AG20443 (cell line): ENCODE results near the gene SAMD5.
A peak's percentile ranks its signal among the peaks of the same experiment; 100 is the strongest.

Experiments used
- DNase-seq: peaks from one replicate; pipeline ENCODE4 v3.0.0; 2012; ENCODE audit warnings: low spot score, mixed read lengths

SAMD5 gene

DNA sequence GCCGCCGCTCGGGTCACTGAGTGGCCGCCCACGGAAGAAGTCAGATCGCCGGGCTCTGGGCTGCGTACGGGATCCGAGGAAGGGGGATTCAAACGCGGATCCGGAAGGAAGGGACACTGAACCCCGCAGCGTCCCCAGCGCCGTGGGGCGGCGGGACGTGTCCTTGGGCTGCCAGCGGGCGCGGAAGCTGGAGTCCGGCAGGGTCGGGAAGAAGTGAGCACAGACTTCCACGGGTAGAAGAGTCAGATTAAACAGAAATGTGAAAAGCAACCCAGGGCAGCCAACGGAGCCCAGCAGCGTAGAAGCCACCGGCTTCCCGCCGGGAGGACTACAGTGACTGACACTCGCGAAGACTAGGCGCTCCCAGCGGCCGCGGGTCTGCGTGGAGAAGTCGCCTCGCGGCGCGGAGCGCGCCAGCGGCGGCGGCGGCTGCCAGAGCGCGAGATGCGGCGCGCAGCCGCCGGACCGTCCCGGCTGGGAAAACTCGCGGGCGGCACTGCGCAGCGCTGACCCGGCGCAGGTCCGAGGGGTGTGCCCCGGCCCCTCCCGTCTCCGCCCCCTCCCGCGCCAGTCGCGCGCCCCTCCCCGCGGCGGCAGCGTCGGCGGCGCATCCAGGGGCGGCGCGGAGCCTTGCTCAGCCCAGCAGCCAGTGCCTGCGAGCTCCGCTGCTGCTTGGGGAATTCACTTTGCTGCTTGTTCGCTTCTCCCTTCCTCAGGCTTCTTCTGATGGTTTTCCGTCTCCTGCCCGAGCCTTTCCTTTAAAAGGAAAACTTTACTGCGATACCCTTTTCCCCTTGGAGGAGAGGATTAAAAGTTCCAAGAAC, at the start of gene SAMD5:
SAMD5 (plus strand) TSS at position 649 of the 824 bp plus-strand sequence. CDS start 239 bp downstream, outside the sequence.
- DNase-seq = peak; percentile 85

DNA sequence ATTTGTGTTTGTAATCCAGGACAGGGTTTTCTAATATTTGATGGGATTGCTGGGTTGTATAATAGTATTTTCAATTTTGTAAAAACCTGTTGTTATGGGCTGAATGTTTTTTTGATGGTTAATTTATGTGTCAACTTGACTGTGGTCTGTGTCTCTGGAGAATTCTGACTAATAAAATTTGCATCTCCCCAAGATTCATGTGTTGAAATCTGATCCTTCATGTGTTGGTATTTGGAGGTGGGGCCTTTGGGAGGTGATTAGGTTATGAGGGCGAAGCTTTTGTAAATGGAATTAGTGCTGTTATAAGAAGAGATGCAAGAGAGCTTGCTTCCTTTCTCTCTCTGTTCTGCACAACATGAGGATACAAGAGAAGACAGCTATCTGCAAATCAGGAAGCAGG, 48.7 kb upstream of the SAMD5 start:
- DNase-seq = no peak

DNA sequence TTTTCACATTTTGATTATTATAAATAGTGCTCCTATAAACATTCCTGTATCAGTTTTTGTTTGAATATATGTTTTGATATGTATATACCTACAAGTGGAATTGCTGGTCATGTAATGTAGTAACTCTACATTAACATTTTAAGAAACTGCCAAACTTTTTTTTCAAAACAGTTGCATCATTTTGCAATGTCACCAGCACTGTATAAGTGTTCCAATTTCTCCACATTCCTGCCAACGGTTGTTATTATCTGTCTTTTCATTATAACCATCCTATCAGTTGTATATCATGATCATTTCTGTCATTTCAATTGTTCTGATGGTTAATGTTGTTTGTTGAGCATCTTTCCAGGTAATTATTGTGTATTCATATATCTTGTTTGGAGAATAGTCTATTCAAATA, 44.8 kb upstream of the SAMD5 start:
- no peak for DNase-seq

DNA sequence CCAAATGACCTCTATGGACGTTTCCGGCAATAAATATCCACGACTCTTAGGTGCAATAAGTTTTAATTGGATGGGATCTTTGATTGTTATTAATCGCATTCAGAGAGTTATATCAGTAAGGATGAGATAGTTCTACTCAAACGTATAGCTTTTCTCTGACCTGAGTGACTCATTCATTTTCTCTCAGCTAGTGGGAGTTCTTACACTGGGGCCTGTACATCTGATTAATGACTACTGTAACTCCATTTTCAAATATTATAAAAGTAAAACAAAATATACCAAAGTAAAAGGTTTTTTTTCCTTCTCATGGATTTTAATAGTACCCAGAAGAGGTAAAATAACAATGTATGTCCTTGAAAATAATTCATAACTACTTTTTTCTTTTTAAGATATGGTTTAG, 41.1 kb upstream of the SAMD5 start:
- DNase-seq = no peak

DNA sequence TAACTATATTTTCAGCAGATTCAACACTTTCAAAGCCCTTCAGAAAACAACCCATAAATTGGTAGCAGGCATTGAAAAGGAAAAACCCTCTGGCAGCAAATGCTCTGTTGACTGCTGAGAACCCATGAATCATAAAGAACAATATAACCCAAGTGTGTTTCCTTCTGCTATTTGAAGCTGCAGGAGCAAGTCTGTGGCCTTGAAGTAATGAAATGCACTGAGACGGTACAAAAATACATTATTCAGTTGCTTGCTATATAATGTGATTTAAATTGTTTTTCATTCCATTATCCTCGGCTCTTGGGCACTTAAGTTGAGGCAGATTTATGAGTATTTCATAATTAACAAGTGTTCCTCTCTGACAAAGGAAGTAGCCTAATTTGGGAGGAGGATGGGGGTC, 40.6 kb upstream of the SAMD5 start:
- DNase-seq = no peak

DNA sequence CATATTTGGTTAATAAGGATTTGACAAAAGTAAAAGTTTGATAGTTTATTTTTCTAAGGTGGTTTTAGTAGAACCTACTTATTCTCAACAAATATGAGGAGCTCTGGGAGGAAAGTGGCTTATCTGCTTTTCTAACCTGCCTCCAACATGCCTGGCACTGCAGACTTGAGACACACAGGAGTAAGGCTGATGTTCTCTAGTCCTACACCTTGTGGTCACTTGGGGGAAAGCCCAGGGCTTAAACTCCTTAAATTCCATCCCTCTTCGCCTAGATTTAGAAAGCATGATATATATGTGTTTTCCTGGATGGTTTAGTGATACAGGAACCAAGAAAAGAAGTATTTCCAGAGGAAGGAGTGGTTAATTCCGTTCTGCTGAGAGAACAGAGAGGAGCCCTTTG, 39.9 kb upstream of the SAMD5 start:
- DNase-seq = no peak

DNA sequence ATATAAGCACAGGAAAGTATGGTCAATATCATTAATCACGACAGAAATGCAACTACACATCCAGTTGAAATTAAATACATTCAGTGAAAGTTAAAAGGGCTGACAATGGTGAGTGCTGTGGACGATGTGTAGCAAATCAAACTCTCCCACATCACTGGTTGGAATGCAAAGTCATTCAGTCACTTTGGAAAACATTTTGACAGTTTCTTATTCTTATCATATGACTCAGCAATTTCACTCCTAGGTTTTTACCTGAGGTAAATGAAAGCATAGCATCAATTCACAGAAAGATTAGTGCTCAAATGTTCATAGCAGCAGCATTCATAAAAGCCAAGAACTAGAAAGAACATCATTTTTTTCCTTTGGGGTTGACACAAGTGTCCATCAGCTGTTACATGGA, 28.6 kb upstream of the SAMD5 start:
- no peak for DNase-seq

DNA sequence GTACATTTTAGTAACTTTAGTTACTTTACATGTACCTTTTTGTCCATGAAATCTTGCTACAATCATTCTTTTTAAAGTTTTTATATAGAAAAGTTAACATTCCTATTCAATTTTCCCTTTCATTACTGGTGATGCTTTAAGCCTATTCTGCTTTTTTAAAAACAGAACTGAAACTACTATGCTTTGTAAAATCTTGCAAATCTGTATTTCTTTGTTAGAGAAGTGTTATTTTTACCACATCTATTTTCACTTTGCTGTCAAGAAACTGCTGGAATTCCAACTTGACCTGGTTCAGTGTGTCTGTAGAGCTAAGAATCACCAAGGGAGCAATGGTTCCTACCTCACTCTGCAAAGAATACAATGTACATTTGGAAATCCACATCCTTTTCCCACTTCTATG, 21.8 kb upstream of the SAMD5 start:
- DNase-seq = no peak

DNA sequence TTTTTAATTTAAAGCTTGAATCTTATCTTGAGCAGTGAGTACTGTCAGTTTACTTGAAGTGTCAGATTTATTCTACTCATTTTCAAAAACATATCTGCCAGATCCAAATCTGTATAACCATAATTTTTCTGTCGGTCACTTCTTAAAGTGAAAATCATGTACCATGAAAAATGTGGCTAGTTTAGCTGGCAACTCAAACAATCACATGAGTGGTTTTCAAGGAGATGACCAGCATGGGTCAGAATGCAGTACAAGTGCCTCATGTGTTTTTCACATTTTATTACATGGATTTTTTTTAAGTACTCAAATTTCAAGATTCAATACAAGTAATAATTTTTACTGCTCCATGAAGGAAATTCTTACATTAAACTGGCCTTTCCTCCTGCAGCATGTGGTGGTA, 11.0 kb upstream of the SAMD5 start:
- DNase-seq = no peak

DNA sequence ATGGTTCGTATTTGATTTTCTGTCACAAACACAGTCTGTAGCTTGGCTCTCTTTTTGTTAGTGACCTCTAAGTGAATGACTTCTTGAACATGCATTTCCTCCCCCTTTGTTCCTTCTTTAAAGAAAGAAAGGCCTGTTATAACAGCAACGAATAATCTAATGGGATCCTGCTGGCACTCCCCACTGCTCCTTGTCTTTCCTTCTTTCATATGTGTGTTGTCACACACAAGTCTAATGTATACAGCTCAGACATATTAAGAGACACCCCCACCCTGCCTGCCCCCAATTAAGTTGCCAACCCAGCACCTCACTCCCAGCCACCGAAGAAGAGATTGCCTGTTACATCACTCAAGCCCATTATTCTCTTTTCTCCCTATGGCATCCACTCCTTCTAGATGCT, 4.9 kb upstream of the SAMD5 start:
- DNase-seq = no peak

DNA sequence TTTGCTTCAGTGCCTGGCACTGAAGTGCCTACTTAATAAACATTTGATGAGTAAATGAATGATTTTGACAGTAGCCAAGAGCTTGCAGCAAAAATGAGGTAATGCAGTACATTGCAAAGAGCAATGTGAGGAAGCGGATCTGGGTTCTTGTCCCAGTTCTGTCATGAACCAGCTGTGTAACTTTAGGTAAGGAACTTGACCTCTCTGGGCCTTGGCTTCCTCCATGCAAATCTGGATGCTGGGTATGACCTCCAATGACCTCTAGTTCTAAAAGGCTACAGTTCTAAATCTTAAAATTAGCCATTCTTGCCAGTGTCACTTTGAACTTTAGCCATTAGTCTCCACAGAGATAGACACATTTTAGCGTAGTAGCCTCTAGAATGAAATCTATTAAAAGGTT, 3.6 kb upstream of the SAMD5 start:
- no peak for DNase-seq

DNA sequence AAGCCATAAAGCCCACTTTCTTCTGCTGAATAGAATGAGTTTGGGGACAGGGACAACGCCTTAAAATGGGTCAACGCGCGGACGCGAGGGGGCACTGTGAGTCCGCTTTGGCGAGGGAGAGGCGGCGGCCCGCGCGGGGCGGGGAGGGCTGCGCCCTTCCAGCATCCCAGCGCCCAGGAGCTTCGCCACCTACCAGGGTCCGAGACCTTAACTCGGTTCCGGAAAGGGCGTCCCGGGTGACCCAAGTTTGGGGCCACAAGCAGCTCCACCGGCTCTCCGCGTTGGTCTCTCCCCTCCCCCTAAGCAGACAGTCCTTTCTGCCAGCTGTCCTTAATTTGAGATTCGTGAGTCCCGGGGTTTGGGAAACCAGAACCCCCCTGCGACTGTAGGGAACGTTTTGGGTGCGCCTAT, 1.8 kb upstream of the SAMD5 start:
- DNase-seq = peak; percentile 86

DNA sequence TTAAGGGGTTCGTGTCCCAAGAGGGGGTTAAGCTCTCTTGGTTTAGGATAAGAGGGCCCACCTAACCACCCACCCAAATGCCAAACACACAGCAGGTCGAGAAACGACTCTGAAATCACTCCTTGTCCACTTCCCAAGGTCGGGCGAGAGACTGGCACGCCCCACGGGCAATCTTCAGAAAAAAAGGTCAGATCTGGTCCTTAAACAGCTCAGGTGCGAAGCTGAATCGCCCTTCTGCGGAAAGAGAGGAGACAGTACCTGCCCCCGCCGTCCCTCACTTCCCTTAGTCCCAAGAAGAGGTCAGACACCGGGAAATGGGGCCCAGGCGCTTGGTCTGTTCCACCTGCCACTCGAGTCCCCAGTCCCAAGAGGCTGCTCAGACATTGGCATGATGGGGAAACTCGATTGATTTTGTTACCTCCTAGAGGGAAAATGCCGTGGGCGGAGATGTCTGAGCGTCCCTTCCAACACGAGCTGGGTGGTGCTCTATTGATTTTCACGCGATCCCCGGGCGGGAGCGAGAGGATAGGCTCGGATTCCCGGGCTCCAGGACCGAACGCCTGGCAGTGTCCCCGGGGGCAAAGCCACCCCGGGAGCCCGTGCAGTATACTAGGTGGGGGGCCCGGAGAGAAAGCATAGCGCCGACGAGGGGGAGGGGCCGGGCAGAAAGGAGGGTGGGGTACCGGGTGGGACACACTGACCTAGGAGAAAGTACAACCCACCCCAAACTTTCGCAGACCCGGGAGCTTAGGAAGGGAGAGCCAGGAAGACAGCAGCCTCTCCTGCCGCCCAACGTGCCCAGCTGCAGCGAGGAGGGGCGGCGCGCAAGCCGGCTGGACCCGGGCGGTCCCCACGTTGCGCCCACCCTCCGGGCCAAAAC, 1.1 kb upstream of the SAMD5 start:
- DNase-seq = peak; percentile 32

DNA sequence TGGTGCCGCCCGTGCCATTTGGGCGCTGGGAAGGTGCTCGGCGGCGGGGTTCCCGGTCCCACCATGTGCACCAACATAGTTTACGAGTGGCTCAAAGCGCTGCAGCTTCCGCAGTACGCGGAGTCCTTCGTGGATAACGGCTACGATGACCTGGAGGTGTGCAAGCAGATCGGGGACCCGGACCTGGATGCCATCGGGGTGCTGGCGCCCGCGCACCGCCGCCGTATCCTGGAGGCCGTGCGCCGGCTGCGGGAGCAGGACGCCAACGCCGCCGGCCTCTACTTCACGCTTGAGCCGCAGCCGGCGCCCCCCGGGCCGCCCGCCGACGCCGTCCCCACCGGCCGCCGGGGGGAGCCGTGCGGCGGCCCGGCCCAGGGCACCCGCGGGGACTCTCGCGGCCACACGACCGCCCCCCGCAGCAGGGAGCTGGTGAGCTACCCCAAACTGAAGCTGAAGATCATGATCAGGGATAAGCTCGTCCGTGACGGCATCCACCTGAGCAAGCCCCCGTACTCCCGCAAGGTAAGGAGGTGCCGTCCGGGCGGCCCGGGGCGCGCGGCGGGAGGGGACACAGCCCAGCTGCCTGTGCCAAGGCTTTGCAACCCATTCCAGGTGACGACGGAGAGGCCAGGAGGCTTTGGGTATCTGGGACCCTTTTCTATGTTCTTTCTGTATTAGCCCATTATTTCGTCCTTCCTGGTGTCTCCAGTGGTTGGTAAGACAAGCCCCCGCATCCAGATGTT, 547 bp downstream of the SAMD5 start:
- DNase-seq = peak; percentile 28

DNA sequence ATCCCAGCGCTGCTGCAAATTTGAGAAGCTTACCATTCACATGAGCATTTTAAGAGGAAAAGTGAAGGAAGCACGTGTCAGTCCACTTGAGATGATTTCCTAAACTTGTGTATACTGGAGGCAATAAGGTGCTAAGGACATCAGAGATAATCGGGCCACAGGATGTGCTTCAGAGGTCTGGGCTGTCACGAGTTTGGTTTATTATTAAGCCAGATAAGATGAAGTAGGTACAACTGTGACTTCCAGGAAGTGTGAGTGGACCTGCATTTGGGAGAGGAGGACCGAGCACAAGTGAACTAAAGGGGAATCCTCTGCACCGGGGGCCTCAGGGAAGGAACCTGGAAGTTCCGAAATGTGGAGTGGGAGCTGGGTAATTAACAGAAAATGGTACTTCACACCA, 1.4 kb downstream of the SAMD5 start:
- no peak for DNase-seq

DNA sequence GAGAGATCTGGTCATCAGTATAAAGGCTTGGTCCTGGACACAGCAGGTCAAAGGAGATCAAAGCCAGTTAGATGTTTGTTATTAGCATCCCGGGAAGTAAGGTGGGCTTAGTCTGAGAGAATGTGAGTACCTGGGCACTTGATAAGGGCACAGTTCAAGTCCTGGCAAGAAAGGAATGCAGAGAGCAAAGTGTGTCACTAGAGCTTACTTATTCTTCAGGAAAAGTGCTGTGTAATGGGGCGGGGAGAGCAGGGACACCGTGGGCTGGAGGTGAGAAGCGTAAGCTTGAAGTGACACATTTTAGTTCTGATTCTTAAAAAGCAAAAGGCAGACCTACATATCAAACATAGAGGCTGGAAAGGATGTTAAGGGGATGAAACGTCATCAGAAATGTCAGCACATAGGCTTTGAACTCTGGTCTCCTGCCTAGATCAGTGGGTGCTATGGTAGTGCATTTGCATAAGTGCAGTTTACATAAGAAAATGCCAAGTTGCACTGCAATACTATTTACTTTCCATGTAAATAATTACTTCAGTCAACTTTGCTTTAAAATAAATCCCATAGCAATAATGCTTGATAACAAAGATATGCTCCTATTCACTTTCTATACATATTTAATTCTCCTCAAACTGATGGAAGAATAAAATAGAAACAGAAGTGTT, 2.6 kb downstream of the SAMD5 start:
- DNase-seq = no peak

DNA sequence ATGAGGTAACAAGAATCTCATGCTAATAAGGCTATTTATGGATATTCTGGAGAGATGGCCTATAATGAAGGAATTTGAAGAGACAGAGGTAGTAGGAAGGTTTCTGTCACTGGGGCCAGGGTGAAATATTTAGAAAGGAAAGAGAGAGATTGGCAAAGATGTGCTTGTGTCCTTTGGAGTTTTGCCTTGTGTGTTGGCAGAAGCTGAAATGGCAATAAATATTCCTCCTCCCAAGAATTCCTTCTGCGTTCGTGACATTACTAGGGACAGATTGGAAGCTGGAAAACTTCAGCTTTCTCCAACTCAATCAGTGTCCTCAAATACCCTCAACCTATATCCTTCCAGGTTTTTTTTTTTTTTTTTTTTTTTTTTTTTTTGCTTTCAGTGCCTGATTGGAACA, 6.3 kb downstream of the SAMD5 start:
- no peak for DNase-seq

DNA sequence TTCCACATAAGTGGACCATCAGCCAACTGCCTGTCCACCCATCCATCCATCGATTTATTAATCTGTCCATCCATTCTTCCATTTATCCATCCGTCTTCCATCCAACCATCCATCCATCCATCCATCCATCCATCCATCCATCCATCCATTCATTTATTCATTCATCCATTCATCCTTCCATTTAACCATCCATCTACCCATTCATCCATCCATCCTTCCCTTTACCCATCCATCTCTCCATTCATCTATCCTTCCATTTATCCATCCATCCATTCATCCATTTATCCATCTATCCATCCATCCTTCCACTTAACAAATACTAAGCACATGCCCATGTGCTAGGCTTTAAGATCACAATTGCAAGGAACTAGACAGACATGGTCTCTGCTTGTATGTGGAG, 6.8 kb downstream of the SAMD5 start:
- DNase-seq = no peak

DNA sequence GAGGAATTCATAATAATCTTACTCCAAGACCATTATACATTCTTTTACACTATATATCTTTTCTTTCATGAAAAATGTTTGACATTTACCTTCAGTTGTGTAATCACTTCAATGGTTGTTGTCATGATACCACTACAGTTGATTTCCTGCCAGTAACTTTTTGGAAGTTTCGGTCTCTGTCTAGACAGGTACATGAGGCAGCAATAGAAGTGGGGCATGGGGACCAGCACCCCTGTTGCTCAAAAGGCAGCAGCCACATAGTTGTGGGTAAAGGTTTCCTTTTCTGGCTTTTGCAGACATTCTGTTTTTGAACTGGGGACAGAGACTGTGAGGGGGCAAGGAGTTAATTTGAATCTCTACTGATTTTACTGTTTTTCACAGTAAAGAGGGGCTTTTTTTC, 14.1 kb downstream of the SAMD5 start:
- DNase-seq = no peak

DNA sequence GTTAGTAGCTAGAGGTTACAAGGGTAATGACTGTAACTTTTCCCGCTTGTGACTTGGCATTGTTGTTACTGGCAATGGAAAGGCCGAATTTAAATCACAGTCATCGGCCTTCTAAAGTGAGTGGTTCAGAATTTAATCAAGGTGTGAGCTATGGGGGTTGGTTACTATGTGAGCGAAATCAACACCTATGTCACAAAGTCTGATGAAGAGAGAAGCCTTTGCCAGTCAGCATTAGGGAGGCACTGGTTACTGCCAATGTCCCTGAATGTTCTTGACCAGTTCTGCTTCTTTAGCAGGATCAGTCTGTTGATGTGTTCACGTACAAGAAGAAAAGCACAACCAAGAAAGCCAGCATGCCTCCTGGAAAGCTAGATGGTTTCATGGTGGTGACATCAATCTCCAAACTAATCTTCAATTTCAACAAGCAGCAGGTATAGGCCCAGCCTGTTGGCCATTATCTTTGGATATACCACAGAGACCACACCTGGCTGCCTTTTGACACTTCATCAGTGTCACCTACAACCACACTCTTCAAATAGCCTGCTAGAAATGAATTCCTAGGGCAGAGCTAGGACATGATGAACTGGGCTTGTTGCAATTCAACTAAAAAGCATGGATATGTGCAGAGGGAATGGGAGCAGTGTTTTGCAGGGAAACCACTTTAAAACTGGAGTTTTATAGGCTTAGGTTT, 17.2 kb downstream of the SAMD5 start:
- DNase-seq = no peak

DNA sequence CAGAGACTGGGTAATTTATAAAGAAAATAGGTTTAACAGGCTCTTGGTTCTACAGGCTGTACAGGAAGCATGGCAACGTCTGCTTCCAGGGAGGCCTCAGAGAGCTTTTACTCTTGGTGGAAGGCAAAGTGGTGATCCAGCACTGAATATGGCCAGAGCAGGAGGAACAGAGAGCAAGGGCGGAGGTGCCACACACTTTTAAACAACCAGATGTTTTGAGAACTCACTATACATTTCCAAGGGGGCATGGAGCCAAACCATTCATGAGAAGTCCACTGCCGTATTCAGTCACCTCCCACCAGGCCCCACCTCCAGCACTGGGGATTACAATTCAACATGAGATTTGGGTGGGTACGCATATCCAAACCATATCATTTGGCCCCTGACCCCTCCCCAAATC, 18.7 kb downstream of the SAMD5 start:
- no peak for DNase-seq
